Measurements from ENCODE around the gene NEK3. TPM values are rescaled to one million over a fixed set of nuclear protein-coding genes. Genes with fewer than 3 reads are reported as not detected.
"Not testable (repeated sequence)": the region's sequence is repeated elsewhere in the genome, so short reads cannot be mapped to it uniquely, and the experiment has no call there.

NEK3 gene
- total RNA-seq, 1 experiment from 2014 or later, result 12.0 TPM

GRCh38 chr13:52091473-52091872 is 67.9 kb downstream of the NEK3 start:
- ATAC-seq (no peak), DNase-seq (ENCODE audit: low read depth, low spot score) (no peak)
- Histone ChIP-seq H3K4me1 (ENCODE audit: control insufficient read depth, insufficient read depth, low read length) (no peaks in the 10 kb centered on the region), H3K27ac (ENCODE audit: low read length) (no peak overlapping the region), H3K27me3 (ENCODE audit: control insufficient read depth, insufficient read depth, low read length) (no peaks in the 10 kb centered on the region), H3K36me3 (ENCODE audit: control insufficient read depth, insufficient read depth, low read length) (no peaks in the 10 kb centered on the region), H3K4me3 (ENCODE audit: low read depth in 2 of 2, low read length in 2 of 2) (no peak overlapping the region), H3K9me3 (ENCODE audit: control insufficient read depth, insufficient read depth, low read depth, low read length) (no peaks in the 10 kb centered on the region)
- POLR2A ChIA-PET, result no interaction called here
- intact Hi-C loops (cut with micrococcal nuclease; ENCODE audit: unreplicated experiment) (no loop called here), in situ Hi-C loops (cut with HindIII; ENCODE audit: low pct_unique_long_range_greater_than_20kb, low sequenced_read_pairs) (no loop called here)
- TF ChIP-seq TCF7L2 (IDR thresholded peaks at IDR 0.05; ENCODE audit: low read depth, low read length) (no peak), SIN3A (IDR thresholded peaks at IDR 0.05; ENCODE audit: borderline replicate concordance, insufficient read depth, low read depth, low read length) (no peak), REST (IDR thresholded peaks at IDR 0.05; ENCODE audit: insufficient read depth in 1 of 2, low read depth in 2 of 2, low read length in 1 of 2) (no peak), POLR2AphosphoS5 (IDR thresholded peaks at IDR 0.05; ENCODE audit: low read depth, low read length) (no peak)
- TF ChIP-seq, protein P1, sequence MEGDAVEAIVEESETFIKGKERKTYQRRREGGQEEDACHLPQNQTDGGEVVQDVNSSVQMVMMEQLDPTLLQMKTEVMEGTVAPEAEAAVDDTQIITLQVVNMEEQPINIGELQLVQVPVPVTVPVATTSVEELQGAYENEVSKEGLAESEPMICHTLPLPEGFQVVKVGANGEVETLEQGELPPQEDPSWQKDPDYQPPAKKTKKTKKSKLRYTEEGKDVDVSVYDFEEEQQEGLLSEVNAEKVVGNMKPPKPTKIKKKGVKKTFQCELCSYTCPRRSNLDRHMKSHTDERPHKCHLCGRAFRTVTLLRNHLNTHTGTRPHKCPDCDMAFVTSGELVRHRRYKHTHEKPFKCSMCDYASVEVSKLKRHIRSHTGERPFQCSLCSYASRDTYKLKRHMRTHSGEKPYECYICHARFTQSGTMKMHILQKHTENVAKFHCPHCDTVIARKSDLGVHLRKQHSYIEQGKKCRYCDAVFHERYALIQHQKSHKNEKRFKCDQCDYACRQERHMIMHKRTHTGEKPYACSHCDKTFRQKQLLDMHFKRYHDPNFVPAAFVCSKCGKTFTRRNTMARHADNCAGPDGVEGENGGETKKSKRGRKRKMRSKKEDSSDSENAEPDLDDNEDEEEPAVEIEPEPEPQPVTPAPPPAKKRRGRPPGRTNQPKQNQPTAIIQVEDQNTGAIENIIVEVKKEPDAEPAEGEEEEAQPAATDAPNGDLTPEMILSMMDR (IDR thresholded peaks at IDR 0.05), result no peak
- CTCF ChIA-PET, result no interaction called here
- BruUV-seq (replicated peaks), result no TSS peak

- TF ChIP-seq REST (IDR thresholded peaks at IDR 0.05; ENCODE audit: insufficient read depth in 1 of 2, low read depth in 2 of 2, low read length in 1 of 2) (no peak), POLR2AphosphoS5 (IDR thresholded peaks at IDR 0.05; ENCODE audit: low read depth, low read length) (no peak), SIN3A (IDR thresholded peaks at IDR 0.05; ENCODE audit: borderline replicate concordance, insufficient read depth, low read depth, low read length) (no peak), TCF7L2 (IDR thresholded peaks at IDR 0.05; ENCODE audit: low read depth, low read length) (no peak)
- TF ChIP-seq, protein P1 (IDR thresholded peaks at IDR 0.05), result no peak
- no peaks in the 10 kb centered on the region for H3K4me1 ChIP-seq (ENCODE audit: control insufficient read depth, insufficient read depth, low read length)
- no peak overlapping the region for H3K27ac ChIP-seq (ENCODE audit: low read length)
- ChIA-PET POLR2A (no interaction called here), CTCF (no interaction called here)
- in situ Hi-C loops (cut with HindIII; ENCODE audit: low pct_unique_long_range_greater_than_20kb, low sequenced_read_pairs), result no loop called here
- BruUV-seq (replicated peaks), result no TSS peak
- intact Hi-C loops (cut with micrococcal nuclease; ENCODE audit: unreplicated experiment), result no loop called here
- no peaks in the 10 kb centered on the region for H3K36me3 ChIP-seq (ENCODE audit: control insufficient read depth, insufficient read depth, low read length)
- no peak for ATAC-seq
- no peak for DNase-seq (ENCODE audit: low read depth, low spot score)
- H3K27me3 ChIP-seq (ENCODE audit: control insufficient read depth, insufficient read depth, low read length), result no peaks in the 10 kb centered on the region
- H3K9me3 ChIP-seq (ENCODE audit: control insufficient read depth, insufficient read depth, low read depth, low read length), result no peaks in the 10 kb centered on the region
- H3K4me3 ChIP-seq (ENCODE audit: low read depth in 2 of 2, low read length in 2 of 2), result no peak overlapping the region
Measured at GRCh38 chr13:52085421-52085820, 74.0 kb downstream of the NEK3 start.

GRCh38 chr13:52084981-52085380 is 74.4 kb downstream of the NEK3 start:
- H3K27me3 ChIP-seq (ENCODE audit: control insufficient read depth, insufficient read depth, low read length); DNase-seq (ENCODE audit: low read depth, low spot score); intact Hi-C loops (cut with micrococcal nuclease; ENCODE audit: unreplicated experiment); in situ Hi-C loops (cut with HindIII; ENCODE audit: low pct_unique_long_range_greater_than_20kb, low sequenced_read_pairs); CTCF ChIA-PET; H3K36me3 ChIP-seq (ENCODE audit: control insufficient read depth, insufficient read depth, low read length); H3K27ac ChIP-seq (ENCODE audit: low read length); BruUV-seq (replicated peaks); H3K4me3 ChIP-seq (ENCODE audit: low read depth in 2 of 2, low read length in 2 of 2); H3K4me1 ChIP-seq (ENCODE audit: control insufficient read depth, insufficient read depth, low read length); POLR2A ChIA-PET; ATAC-seq; H3K9me3 ChIP-seq (ENCODE audit: control insufficient read depth, insufficient read depth, low read depth, low read length): not testable (repeated sequence)
